Smooth muscle cell (in vitro differentiated cells): Measurements from ENCODE around the gene DCUN1D3. TPM values are rescaled to one million over a fixed set of nuclear protein-coding genes. Genes with fewer than 3 reads are reported as not detected.

Experiments used
- DNase-seq: peaks from one replicate; lab custom pipeline; 2025; ENCODE audit not compliant: unreplicated experiment; lab: John Stamatoyannopoulos, UW
- H2AFZ ChIP-seq: fragments of 200-600 bp; sonication (generic); 2 replicates; pipeline ENCODE4 v1.6.0; 2016; ENCODE audit warnings: antibody characterized with exemption, low read depth, mild to moderate bottlenecking
- H3F3A ChIP-seq: fragments of 200-600 bp; sonication (generic); 2 replicates; pipeline ENCODE4 v1.6.0; 2017; ENCODE audit warnings: antibody characterized with exemption, low read depth
- H3K27ac ChIP-seq: fragments of 200-600 bp; sonication (generic); 2 replicates; pipeline ENCODE4 v1.5.1; 2016; ENCODE audit warnings: low read depth, mild to moderate bottlenecking
- H3K27me3 ChIP-seq: fragments of 200-600 bp; sonication (generic); 2 replicates; pipeline ENCODE4 v1.6.1; 2016; ENCODE audit warnings: low read depth, mild to moderate bottlenecking
- H3K36me3 ChIP-seq: fragments of 200-600 bp; sonication (generic); 2 replicates; pipeline ENCODE4 v1.5.1; 2016; ENCODE audit warnings: low read depth
- H3K4me1 ChIP-seq: fragments of 200-600 bp; sonication (generic); 2 replicates; pipeline ENCODE4 v1.5.1; 2016; ENCODE audit warnings: low read depth
- H3K4me2 ChIP-seq: fragments of 200-600 bp; sonication (generic); 2 replicates; pipeline ENCODE4 v1.6.0; 2016; ENCODE audit warnings: mild to moderate bottlenecking
- H3K4me3 ChIP-seq: fragments of 200-600 bp; sonication (generic); 2 replicates; pipeline ENCODE4 v1.5.1; 2016; ENCODE audit warnings: mild to moderate bottlenecking
- H3K79me2 ChIP-seq: fragments of 200-600 bp; sonication (generic); 2 replicates; pipeline ENCODE4 v1.6.0; 2016; ENCODE audit warnings: low read depth, mild to moderate bottlenecking
- H3K9ac ChIP-seq: fragments of 200-600 bp; sonication (generic); 2 replicates; pipeline ENCODE4 v1.6.0; 2016; ENCODE audit warnings: low read depth
- H3K9me3 ChIP-seq: fragments of 200-600 bp; sonication (generic); replicated peaks from 2 replicates; pipeline ENCODE4 v1.5.1; 2016; ENCODE audit warnings: low read depth
- H4K20me1 ChIP-seq: fragments of 200-600 bp; sonication (generic); 2 replicates; pipeline ENCODE4 v1.6.0; 2016; ENCODE audit warnings: low read depth
- CTCF ChIP-seq: fragments of 200-600 bp; sonication (generic); IDR thresholded peaks from 2 replicates; pipeline ENCODE4 v1.5.1; 2017; ENCODE audit warnings: borderline replicate concordance, mild to moderate bottlenecking, antibody characterized with exemption; ENCODE audit not compliant: insufficient read depth, poor library complexity, severe bottlenecking
- WGBS: methylation state at CpG from one replicate; pipeline ENCODE4 v1.1.7; 2016; ENCODE audit warnings: low lambda C conversion rate; 5-methylcytosine and 5-hydroxymethylcytosine counted together
- polyA plus RNA-seq: library from polyadenylated mRNA; unstranded; fragments of >200 nt; fragmentation: Nextera tagmentation; extraction: Ambion mirVana; gene quantifications from 2 replicates; pipeline ENCODE4 v1.2.1, GENCODE V29; 2016
- total RNA-seq: library from RNA; depleted of rRNA; stranded (reverse); fragments of >200 nt; gene quantifications from 2 replicates; pipeline ENCODE4 v1.2.3, GENCODE V29; 2014

DCUN1D3 gene
- total and polyA plus RNA-seq, 2 experiments from 2014 or later = 12.6 to 37.8 TPM

GRCh38 chr16:20829536-20829935, 70.6 kb downstream of the DCUN1D3 start:
- WGBS = 94% methylated on average over 1 of the region's 1 CpG
- no peak overlapping the region for H3K27ac ChIP-seq
- H3K36me3 ChIP-seq = peaks cover 4% of the 10 kb centered on the region
- H3K9me3 ChIP-seq = no peaks in the 10 kb centered on the region
- no peak overlapping the region for H3K4me3 ChIP-seq
- H3K4me2 ChIP-seq = no peak overlapping the region
- no peaks in the 10 kb centered on the region for H4K20me1 ChIP-seq
- no peaks in the 10 kb centered on the region for H3F3A ChIP-seq
- H3K4me1 ChIP-seq = no peaks in the 10 kb centered on the region
- H3K27me3 ChIP-seq = no peaks in the 10 kb centered on the region
- no peak for TF ChIP-seq CTCF
- no peak for DNase-seq
- H3K79me2 ChIP-seq = no peaks in the 10 kb centered on the region
- no peak overlapping the region for H3K9ac ChIP-seq
- no peak overlapping the region for H2AFZ ChIP-seq

- H3F3A ChIP-seq = no peaks in the 10 kb centered on the region
- no peak for TF ChIP-seq CTCF
- DNase-seq = no peak
- no peaks in the 10 kb centered on the region for H3K9me3 ChIP-seq
- H3K4me3 ChIP-seq = no peak overlapping the region
- no peak overlapping the region for H2AFZ ChIP-seq
- no peaks in the 10 kb centered on the region for H3K79me2 ChIP-seq
- peaks cover 4% of the 10 kb centered on the region for H3K36me3 ChIP-seq
- peak overlapping the region; percentile 34 for H3K4me2 ChIP-seq
- H3K4me1 ChIP-seq = no peaks in the 10 kb centered on the region
- no peaks in the 10 kb centered on the region for H4K20me1 ChIP-seq
- peak overlapping the region; percentile 40 for H3K27ac ChIP-seq
- H3K9ac ChIP-seq = no peak overlapping the region
- 39% methylated on average over 3 of the region's 3 CpGs for WGBS
- no peaks in the 10 kb centered on the region for H3K27me3 ChIP-seq
These were observed 74.1 kb downstream of the DCUN1D3 start for GRCh38 chr16:20826039-20826566.

GRCh38 chr16:20822521-20823325, 77.4 kb downstream of the DCUN1D3 start:
- no peak overlapping the region for H3K4me3 ChIP-seq
- H3K79me2 ChIP-seq = no peaks in the 10 kb centered on the region
- H3F3A ChIP-seq = no peaks in the 10 kb centered on the region
- H3K27ac ChIP-seq = no peak overlapping the region
- no peak overlapping the region for H3K4me2 ChIP-seq
- no peak overlapping the region for H3K9ac ChIP-seq
- no peak overlapping the region for H2AFZ ChIP-seq
- no peak for TF ChIP-seq CTCF
- H3K9me3 ChIP-seq = no peaks in the 10 kb centered on the region
- no peaks in the 10 kb centered on the region for H3K27me3 ChIP-seq
- no peak for DNase-seq
- H4K20me1 ChIP-seq = no peaks in the 10 kb centered on the region
- peaks cover 4% of the 10 kb centered on the region for H3K36me3 ChIP-seq
- 83% methylated on average over 3 of the region's 3 CpGs for WGBS
- H3K4me1 ChIP-seq = no peaks in the 10 kb centered on the region

GRCh38 chr16:20821682-20822081, 78.5 kb downstream of the DCUN1D3 start:
- Histone ChIP-seq H3F3A (no peaks in the 10 kb centered on the region), H2AFZ (no peak overlapping the region), H4K20me1 (no peaks in the 10 kb centered on the region), H3K4me3 (no peak overlapping the region), H3K4me1 (no peaks in the 10 kb centered on the region), H3K9me3 (no peaks in the 10 kb centered on the region), H3K79me2 (no peaks in the 10 kb centered on the region), H3K9ac (no peak overlapping the region), H3K27ac (no peak overlapping the region), H3K36me3 (no peaks in the 10 kb centered on the region), H3K4me2 (no peak overlapping the region), H3K27me3 (no peaks in the 10 kb centered on the region)
- 97% methylated on average over 4 of the region's 4 CpGs for WGBS
- no peak for TF ChIP-seq CTCF
- DNase-seq = no peak
